COLO668 (cell line): Measurements from ENCODE around the gene AOC1.
A peak's percentile ranks its signal among the peaks of the same experiment; 100 is the strongest.

Experiments
- DNase-seq: peaks from one replicate; lab custom pipeline; 2025; ENCODE audit not compliant: unreplicated experiment; lab: John Stamatoyannopoulos, UW

AOC1 gene, protein sequence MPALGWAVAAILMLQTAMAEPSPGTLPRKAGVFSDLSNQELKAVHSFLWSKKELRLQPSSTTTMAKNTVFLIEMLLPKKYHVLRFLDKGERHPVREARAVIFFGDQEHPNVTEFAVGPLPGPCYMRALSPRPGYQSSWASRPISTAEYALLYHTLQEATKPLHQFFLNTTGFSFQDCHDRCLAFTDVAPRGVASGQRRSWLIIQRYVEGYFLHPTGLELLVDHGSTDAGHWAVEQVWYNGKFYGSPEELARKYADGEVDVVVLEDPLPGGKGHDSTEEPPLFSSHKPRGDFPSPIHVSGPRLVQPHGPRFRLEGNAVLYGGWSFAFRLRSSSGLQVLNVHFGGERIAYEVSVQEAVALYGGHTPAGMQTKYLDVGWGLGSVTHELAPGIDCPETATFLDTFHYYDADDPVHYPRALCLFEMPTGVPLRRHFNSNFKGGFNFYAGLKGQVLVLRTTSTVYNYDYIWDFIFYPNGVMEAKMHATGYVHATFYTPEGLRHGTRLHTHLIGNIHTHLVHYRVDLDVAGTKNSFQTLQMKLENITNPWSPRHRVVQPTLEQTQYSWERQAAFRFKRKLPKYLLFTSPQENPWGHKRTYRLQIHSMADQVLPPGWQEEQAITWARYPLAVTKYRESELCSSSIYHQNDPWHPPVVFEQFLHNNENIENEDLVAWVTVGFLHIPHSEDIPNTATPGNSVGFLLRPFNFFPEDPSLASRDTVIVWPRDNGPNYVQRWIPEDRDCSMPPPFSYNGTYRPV

DNA sequence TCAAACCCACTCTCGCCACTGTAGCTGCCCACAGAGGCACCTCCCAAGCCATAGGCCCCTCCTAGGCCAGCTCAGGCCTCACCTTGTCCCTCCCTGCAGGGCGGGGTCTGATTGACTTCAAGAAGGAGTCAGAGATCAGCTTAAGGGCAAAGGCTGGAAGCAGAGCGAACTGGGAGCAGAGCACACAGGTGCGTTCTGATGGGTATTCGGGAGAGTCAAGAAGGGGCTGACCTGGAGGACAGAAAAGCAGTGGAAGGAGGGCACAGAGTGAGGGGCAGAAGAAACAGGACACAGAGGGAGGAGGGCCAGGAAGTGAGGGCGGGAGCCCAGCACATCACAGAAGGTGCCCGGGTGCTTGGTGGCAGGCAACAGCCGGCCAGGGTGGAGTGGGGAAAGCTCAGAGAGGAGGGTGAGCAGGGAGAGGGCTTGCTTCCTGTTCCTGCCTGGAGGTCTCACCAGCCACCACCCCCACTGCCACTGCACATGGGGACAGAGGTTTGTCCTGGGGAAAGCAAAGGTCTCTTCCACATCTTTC lies at the start of gene AOC1:
Gene AOC1 (plus strand): TSS at position 147 of the 535 bp plus-strand sequence. CDS start 3,954 bp downstream, outside the sequence.
- DNase-seq, result no peak

DNA sequence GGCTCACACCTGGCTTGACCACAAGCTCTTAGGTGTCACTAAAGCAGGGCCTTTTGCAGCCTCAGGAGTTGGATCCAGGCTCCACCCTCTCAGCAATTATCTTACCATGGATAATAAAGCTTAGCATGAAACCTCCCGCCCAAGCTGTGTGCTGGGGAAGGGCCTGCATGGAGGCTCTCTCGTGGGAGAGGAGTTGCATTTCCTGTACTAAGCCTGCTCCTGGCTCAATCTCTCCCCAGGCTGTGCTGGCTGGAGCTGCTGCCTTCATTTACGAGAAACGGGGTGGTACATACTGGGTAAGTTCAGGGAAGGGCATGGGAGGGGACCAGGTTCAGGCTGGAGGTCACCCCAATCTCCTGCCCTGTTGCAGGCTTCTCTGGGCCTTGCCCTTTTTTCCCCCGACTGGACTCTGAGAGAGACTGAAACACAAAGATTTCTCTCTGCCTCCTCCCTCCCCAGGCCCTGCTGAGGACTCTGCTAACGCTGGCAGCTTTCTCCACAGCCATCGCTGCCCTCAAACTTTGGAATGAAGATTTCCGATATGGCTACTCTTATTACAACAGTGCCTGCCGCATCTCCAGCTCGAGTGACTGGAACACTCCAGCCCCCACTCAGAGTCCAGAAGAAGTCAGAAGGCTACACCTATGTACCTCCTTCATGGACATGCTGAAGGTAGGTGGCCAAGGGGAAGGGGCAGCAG lies 49.0 kb upstream of the AOC1 start:
- peak; percentile 40 for DNase-seq

DNA sequence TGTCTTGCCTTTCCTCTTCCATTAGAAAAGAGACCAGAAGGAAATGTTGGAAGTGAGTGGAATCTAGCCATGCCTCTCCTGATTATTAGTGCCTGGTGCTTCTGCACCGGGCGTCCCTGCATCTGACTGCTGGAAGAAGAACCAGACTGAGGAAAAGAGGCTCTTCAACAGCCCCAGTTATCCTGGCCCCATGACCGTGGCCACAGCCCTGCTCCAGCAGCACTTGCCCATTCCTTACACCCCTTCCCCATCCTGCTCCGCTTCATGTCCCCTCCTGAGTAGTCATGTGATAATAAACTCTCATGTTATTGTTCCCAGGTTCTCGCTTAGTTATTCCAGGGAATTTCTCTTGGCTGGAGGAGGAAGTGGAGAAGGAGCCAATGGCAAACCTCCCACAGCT lies 47.5 kb upstream of the AOC1 start:
- no peak for DNase-seq

DNA sequence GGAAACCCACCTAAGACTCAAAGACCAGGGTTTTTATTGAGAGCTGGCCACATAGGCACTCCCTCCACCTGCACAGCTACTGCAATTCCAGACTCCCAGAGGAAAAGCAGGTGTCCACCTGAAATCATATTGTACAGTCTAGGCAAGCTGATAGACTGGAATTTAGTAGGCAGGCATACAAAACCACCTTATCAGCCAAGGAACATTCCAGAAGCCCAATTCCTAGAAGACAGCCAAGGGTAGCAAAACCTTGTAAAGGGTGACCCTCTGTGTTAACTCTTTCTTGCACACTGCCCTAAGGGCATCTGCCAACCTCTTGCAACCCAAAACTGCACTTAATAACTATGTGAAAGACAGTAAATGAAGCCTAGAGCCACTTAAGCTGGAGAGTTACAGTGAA lies 46.5 kb upstream of the AOC1 start:
- no peak for DNase-seq

DNA sequence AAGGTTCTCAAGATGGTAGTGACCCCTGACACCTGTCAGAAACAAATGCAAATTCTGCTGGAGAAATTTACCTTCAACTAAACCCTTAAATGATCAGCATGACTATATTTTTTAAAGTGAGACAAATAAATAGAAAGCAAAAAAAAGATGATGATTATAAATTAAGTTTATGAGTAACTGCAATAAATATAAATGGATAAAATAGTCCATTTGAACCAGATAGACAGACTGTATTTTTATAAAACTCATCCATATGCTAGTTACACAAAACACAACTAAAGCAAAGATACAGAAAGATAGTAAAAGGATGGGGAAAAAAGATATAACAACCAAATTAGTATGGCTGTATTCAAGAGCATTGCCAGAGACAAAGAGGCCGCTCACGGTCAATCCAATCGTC lies 45.9 kb upstream of the AOC1 start:
- no peak for DNase-seq

DNA sequence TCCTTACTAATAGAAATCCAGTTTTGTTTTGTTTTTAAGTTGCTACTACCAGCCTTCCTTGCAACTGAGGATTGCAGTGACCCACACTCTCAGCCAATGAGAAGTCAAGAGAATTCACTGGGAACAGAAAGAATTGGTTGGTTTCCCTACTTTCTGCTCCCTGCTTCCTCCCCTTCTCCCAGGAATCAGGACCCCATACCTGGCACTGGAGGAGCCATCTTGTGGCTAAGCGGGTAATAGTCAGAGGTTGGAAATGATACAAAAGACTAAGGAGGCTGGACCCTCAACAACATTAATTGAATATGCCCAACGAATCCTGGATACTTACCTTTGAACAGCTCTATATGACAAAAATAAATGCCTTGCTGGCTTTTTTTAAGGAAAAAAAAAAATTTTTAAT lies 45.5 kb upstream of the AOC1 start:
- DNase-seq, result no peak

DNA sequence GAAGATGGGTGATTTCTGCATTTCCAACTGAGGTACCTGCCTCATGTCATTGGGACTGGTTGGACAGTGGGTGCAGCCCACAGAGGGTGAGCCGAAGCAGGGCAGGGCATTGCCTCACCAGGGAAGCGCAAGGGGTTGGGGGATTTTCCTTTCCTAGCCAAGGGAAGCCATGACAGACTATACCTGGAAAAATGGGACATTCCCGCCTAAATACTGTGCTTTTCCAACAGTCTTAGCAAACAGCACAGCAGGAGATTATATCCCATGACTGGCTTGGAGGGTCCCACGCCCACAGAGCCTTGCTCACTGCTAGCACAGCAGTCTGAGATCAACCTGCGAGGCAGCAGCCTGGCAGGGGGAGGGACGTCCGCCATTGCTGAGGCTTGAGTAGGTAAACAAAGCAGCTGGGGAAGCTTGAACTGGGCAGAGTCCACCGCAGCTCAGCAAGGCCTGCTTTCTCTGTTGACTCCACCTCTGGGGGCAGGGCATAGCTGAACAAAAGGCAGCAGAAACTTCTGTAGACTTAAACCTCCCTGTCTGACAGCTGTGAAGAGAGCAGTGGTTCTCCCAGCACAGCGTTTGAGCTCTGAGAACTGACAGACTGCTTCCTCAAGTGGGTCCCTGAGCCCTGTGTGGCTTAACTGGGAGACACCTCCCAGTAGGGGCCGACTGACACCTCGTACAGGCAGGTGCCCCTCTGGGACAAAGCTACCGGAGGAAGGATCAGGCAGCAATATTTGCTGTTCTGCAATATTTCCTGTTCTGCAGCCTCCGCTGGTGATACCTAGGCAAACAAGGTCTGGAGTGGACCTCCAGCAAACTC lies 44.5 kb upstream of the AOC1 start:
- peak; percentile 73 for DNase-seq

DNA sequence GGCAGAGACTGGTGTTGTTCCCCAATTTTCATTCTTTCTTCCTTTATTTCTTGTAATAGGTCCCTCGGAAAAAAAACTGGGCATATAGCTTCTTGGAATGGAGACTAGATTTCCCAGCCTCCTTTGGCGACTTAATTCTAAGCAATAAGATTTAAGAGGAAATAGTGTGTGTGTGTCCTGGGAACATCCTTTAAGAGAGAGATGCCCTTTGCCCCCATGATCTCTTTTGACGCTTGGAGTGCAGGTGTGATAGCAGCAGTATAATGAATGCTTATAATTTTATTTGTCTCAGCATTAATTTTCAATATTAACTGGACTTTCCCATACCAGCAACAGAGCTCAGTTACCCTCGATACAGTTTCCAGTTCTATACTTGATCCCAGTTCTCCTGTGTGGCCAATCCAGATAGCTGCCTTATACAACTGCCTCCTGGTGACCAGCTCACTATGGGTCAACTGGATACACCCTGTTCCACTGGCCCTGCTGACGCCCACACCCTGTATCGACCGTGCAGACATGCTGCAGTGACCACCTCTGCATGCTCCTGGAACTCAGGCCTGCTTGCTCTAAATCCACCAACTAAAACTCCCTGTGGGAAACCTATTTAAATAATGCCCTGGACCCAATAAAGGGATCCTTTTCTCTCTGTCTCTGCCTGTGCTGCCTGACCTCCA lies 37.9 kb upstream of the AOC1 start:
- DNase-seq, result no peak

DNA sequence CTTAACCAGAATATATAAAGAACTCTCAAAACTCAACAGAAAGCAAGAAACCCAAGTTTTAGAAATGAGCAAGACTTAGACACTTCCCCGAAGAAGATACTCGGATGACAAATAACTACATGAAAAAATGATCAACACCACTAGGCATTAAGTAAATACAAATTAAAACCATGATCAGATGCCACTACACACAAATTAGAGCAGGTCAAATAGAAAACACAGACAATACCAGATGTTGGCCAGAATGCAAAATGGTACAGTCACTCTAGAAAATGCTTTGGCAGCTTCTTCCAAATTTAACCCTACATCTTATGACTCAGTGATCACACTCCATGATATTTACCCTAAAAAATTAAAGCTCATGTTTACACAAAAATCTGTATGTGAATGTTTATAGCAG lies 33.3 kb upstream of the AOC1 start:
- DNase-seq, result no peak

DNA sequence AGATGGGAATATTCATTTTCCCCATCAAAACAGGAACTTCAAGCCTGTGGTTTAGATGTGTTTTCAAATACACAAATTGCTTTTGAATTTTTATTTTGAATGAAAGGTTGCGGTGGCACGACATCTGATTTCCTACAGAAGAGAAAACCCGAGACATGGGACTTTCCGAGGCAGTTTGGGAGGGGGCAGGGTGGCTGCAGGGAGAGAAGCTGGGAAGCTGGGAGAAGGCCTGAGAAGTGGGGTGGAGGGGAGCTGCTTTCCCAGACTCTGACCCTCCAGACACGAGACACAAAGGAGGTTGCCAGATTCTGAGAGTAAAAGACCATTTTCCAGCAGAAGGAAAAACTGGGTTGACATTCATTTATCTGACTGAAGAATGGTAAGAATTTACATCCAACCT lies 32.2 kb upstream of the AOC1 start:
- no peak for DNase-seq

DNA sequence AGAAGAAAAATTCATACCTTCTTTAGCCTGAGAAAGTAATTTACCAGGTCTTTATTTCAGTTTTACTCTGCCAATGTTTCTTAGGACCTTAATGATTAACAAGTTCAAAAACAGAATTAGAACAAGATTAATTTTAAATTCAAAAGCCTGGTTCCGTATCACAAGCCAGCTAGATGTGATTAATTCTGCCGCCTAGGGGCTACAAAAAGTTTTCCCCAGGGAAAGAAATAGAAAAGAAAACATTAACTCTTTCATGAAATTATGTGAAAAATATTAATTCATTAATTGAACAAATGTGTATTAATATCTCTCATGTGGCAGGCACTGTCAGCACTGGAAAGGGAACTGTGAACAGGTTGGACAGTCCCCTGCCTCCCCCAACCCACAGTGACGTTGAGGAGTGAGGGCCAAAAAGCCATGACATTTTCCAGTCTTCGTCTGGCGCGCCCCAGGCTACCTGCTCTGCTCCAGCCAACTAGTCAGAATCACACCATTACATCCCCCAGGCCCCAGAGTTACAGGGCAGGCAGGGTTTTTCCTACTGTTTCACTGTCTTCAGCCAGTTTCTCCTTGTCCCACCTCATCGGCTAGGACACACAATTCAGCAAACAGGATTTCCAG lies 31.6 kb upstream of the AOC1 start:
- DNase-seq, result no peak

DNA sequence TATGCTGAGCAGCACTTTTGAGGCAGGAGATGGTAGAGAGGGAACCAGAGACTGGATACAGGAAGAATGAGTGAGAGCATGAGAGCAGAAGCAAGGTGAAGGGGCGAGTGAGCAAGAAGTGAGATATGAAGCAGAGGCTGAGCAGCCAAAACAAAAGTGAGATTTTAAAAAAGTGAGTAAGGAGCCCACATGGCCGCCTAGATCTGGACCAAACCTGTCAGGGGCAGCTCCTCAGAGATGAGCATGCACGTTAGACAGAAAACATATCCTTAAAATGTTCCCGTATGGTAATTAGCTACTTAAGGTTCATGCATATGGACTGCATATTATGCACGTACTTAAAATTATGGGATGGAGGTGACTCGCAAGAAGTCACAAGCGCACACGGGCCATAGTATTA lies 29.3 kb upstream of the AOC1 start:
- no peak for DNase-seq

DNA sequence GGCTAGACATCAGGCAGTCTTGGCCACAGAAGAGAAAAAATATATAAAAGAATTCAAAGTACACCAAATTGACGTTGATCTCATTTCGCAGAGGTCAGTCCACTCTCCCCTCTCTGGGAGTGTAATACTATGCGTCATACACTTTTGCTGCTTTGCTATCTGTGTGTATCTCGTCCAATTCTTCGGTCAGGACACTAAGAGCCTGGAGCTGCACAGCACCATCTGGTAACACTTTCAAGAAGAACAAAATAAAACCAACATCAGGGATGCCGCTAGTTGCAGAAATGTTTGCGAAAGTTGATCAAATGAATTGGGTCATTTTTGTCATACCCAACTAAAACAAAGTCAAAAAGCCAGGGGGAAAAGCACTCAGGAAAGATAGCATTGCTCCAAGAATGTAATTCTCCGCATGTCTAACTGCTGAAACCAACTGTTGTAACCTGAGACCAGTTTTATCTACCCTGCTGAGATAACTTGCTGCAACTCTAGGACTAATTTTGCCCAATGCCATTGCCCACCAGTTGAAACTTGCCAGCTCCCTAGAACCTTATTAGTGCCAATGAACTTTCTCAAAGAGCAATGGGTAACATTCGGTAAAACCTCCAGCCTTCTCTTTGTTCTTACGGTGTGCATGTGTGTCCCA lies 28.7 kb upstream of the AOC1 start:
- no peak for DNase-seq

DNA sequence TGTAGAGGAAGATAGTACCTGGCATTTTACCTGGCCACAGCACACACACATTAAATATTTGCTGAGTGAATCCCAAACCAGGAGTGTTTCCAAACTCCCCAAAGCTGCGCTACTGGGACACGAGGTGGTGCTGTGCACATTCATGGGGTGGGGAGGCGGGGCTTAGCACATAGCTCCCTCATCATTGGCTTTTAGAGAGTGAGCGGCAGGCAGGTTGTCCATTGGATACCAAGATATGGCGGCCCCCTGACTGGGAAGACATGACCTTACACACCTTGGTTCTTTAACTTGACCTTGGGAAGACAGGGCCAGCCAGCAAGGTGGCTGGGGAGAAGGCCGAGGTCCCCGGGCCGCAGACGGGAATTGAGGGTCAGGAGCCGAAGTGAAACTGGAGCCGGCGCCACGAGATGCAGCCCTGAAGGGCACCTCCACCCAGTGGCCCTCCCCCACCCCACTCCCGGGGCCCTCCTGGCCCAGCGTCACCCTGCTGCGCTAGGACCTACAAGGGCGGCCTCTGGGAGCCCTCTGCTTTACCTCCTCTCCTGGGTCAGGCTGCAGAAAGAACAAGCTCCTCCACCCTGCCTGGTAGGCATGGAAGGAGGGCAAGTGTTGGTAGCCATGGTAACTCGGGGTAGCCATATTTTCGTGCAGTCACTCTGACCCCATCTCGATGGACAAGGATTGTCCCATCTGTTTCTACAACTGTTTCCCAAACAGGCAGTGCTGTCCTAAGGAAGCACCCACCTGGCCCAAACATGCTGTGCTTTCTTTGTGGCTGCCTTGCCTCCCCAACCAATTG lies 27.7 kb upstream of the AOC1 start:
- DNase-seq, result no peak

DNA sequence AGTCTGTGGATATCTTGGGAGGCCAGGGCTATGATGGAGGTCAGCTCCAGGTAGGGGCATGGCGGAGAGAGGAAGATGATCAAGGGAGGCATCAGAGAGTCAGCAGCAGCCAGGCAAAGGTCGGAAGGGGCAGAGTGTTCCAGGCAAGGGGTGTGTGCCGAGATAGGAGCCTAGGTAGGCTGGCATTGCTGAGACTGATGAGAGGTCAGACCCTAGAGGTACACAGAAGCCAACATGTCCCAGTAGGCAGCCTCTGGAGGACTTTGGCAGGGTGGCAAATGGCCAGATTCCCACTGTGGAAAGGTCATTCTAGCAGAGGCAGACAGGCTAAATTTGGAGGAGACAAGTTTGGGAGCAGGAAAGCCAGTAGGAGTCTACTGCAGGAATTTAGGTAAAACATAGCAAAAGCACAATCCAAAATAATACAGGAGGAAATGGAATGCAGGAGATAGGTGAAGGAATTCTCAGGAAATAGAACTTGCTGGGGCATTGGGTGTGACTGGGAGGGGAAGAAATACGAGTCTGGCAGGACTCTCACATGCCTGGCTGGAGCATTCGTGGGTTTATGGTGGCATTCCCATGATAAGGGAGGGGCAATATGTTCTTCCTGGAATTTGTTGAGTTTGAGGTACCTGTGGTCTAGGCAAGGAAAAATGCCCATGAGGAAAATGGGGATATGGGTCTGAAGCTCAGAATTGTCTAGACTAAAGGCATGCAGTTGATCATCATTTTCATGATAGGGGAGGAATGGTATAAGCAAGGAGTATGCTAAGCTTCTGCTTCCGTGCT lies 26.1 kb upstream of the AOC1 start:
- no peak for DNase-seq

DNA sequence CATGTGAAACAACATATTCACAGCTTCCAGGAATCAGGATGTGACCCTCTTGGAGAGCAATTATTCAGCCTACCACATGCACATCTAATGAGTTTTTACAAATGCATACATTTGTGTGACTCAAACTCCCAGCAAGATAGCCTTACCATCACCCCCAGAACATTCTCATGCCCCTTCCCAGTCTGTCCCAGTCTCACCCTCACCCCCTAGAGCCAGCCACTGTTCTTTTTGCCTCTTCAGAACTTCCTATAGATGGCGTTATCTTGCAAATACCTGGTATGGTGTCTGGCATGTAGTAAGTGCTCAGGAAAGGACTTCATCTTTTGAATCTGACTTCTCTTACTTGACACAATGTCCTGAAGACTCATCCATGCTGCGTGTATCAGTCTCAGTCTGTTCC lies 23.9 kb upstream of the AOC1 start:
- no peak for DNase-seq

DNA sequence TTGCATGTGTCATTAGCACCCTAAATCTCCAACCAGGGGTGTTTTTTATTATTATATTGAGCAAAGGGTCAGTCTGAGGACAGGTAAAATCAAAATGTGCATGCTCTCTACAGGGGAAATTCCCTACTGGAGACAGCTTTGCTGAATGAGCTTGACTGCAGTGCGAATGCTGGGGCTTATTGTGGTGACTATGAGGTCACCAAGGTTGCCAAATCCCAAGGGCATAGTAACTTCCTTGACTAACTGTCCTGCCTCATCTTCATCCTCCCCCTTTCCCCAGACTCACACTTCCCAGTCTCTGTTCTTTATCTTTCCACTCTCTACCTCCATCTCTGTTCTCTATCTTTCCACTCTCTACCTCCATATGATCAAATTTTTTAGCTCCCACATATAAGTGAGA lies 22.9 kb upstream of the AOC1 start:
- no peak for DNase-seq

DNA sequence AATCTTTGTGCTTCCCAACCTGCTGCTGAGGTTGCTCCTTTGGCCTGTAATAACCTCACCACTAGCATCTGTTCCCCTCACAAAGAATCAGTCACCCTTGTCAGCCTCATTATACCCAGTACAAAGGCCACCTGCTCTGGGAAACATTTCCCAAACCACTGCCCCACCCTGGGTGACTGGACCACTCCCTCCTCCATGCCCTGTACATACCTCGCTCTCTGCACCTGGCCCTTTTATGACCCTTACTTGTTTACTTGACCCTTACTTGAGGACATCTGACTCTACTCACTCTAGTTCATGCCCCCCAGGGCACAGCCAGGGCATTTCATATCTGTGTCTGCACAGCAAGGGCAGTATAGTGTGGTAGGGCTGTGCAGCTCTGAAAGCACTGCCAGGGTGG lies 21.4 kb upstream of the AOC1 start:
- DNase-seq, result peak; percentile 89
